H1 (cell line): ENCODE measurements around the gene PLEKHG4. TPM values are rescaled to one million over a fixed set of nuclear protein-coding genes. Genes with fewer than 3 reads are reported as not detected.

Source experiments
- CTCF ChIA-PET: fragments of 300-600 bp; sonication (Branson Sonifier 250); formaldehyde crosslinking; loops from one replicate; lab custom pipeline; 2021; ENCODE audit not compliant: partially characterized antibody; lab: Charles Lee
- POLR2A ChIA-PET: fragments of 300-600 bp; sonication (Branson Sonifier 250); formaldehyde crosslinking; loops from one replicate; lab custom pipeline; 2021; ENCODE audit warnings: inconsistent platforms; ENCODE audit not compliant: partially characterized antibody; lab: Charles Lee
- DNase-seq, 2 experiments: peaks; one replicate each; pipeline versions ENCODE4 v3.0.0 to v3.0.0-alpha.2; 2010 to 2022; ENCODE audit warnings: low spot score in 2 of 2, low read depth in 1 of 2, mixed read lengths in 1 of 2
- FAIRE-seq: peaks from 2 replicates; lab custom pipeline; 2011; peaks lifted over from hg19 to GRCh38; lab: Jason Lieb, UNC
- H2AFZ ChIP-seq: 2 replicates; pipeline ENCODE4 v1.8.1; 2012; ENCODE audit warnings: low read length, inconsistent platforms
- H2AK5ac ChIP-seq: 2 replicates; pipeline ENCODE4 v1.6.1; 2013; ENCODE audit warnings: low read depth, low read length
- H2BK120ac ChIP-seq: replicated peaks from 2 replicates; pipeline ENCODE3; 2013; ENCODE audit warnings: low read depth, low read length, inconsistent platforms
- H2BK12ac ChIP-seq: 2 replicates; pipeline ENCODE4 v1.6.1; 2013; ENCODE audit warnings: low read depth, low read length
- H2BK15ac ChIP-seq: 2 replicates; pipeline ENCODE4 v1.6.1; 2013; ENCODE audit warnings: low read length
- H2BK20ac ChIP-seq: 2 replicates; pipeline ENCODE4 v1.6.1; 2013; ENCODE audit warnings: low read length
- H2BK5ac ChIP-seq: 2 replicates; pipeline ENCODE4 v1.6.1; 2013; ENCODE audit warnings: low read depth, low read length
- H3K14ac ChIP-seq: 2 replicates; pipeline ENCODE4 v1.6.1; 2013; ENCODE audit warnings: inconsistent platforms; ENCODE audit not compliant: insufficient read length
- H3K18ac ChIP-seq: 2 replicates; pipeline ENCODE4 v1.6.1; 2013; ENCODE audit warnings: low read length; ENCODE audit errors: extremely low read depth
- H3K23ac ChIP-seq: 2 replicates; pipeline ENCODE4 v1.6.1; 2013; ENCODE audit warnings: inconsistent platforms; ENCODE audit not compliant: insufficient read length
- H3K23me2 ChIP-seq: 2 replicates; pipeline ENCODE4 v1.6.1; 2013; ENCODE audit warnings: low read depth, low read length
- H3K27ac ChIP-seq: 2 replicates; pipeline ENCODE4 v1.6.1; 2011; ENCODE audit warnings: low read depth, low read length, inconsistent platforms
- H3K27me3 ChIP-seq, 4 experiments: replicated peaks in 1 of 4; 1 replicate in 1 of 4; 2 replicates in 3 of 4; pipeline versions ENCODE4 v1.6.1 to v1.8.1; 2011 to 2013; ENCODE audit warnings: low read length in 3 of 4, mild to moderate bottlenecking in 3 of 4, inconsistent platforms in 2 of 4, mixed read lengths in 2 of 4, moderate library complexity in 1 of 4; ENCODE audit not compliant: control insufficient read depth in 3 of 4, insufficient read depth in 3 of 4; ENCODE audit errors: extremely low read depth in 1 of 4
- H3K36me3 ChIP-seq, 4 experiments: 2 replicates each; pipeline versions ENCODE4 v1.6.1 to v1.8.1; 2011 to 2013; ENCODE audit warnings: mild to moderate bottlenecking in 4 of 4, low read length in 3 of 4, moderate library complexity in 2 of 4, control low read depth in 1 of 4, inconsistent platforms in 1 of 4; ENCODE audit not compliant: insufficient read depth in 4 of 4, control insufficient read depth in 2 of 4
- H3K4ac ChIP-seq: replicated peaks from 2 replicates; pipeline ENCODE3; 2013; ENCODE audit warnings: low read length, low read depth, mixed read lengths, inconsistent platforms; ENCODE audit not compliant: insufficient read length
- H3K4me1 ChIP-seq, 4 experiments: replicated peaks in 1 of 4; 1 replicate in 1 of 4; 2 replicates in 3 of 4; pipeline versions ENCODE4 v1.6.1 to v1.8.1; 2011 to 2013; ENCODE audit warnings: low read length in 3 of 4, inconsistent platforms in 2 of 4, mixed read lengths in 1 of 4; ENCODE audit not compliant: insufficient read depth in 4 of 4, control insufficient read depth in 3 of 4
- H3K4me2 ChIP-seq, 2 experiments: 2 replicates each; pipeline versions ENCODE4 v1.6.1 to v1.8.1; 2011 to 2013; ENCODE audit warnings: low read depth in 2 of 2, low read length in 2 of 2, control low read depth in 1 of 2, inconsistent platforms in 1 of 2, mild to moderate bottlenecking in 1 of 2; ENCODE audit not compliant: insufficient read depth in 1 of 2
- H3K4me3 ChIP-seq, 4 experiments: fragments of 200-600, 300-600 bp in 1 of 4; sonication (generic), shearing (Covaris generic), sonication (Bioruptor Twin) in 1 of 4; 2 replicates each; pipeline versions ENCODE4 v1.5.1 to v1.8.1; 2011 to 2016; ENCODE audit warnings: low read length in 4 of 4, low read depth in 3 of 4, control low read depth in 2 of 4, inconsistent platforms in 2 of 4, mild to moderate bottlenecking in 2 of 4, mixed read lengths in 1 of 4, moderate library complexity in 1 of 4; ENCODE audit not compliant: insufficient read depth in 2 of 4; ENCODE audit errors: extremely low read depth in 1 of 4
- H3K56ac ChIP-seq: replicated peaks from 2 replicates; pipeline ENCODE3; 2013; ENCODE audit warnings: low read depth, mild to moderate bottlenecking, mixed read lengths, low read length, inconsistent platforms; ENCODE audit not compliant: insufficient read length
- H3K79me1 ChIP-seq: 2 replicates; pipeline ENCODE4 v1.6.1; 2013; ENCODE audit warnings: low read depth, low read length, control low read depth
- H3K79me2 ChIP-seq, 2 experiments: 2 replicates each; pipeline versions ENCODE4 v1.6.1 to v1.8.1; 2012 to 2013; ENCODE audit warnings: low read length in 2 of 2, mild to moderate bottlenecking in 2 of 2, inconsistent platforms in 1 of 2; ENCODE audit not compliant: insufficient read depth in 2 of 2, control insufficient read depth in 1 of 2
- H3K9ac ChIP-seq, 4 experiments: replicated peaks in 1 of 4; 1 replicate in 1 of 4; 2 replicates in 3 of 4; pipeline versions ENCODE4 v1.6.1 to v1.8.1; 2011 to 2013; ENCODE audit warnings: low read depth in 3 of 4, low read length in 3 of 4, control low read depth in 2 of 4, mild to moderate bottlenecking in 2 of 4, moderate library complexity in 2 of 4, inconsistent platforms in 1 of 4; ENCODE audit errors: extremely low read depth in 1 of 4
- H3K9me3 ChIP-seq, 2 experiments: 2 replicates each; pipeline versions ENCODE4 v1.6.1 to v1.8.1; 2012 to 2013; ENCODE audit warnings: mild to moderate bottlenecking in 2 of 2, moderate library complexity in 2 of 2, control low read depth in 1 of 2, inconsistent platforms in 1 of 2, low read depth in 1 of 2, low read length in 1 of 2, mixed read lengths in 1 of 2; ENCODE audit not compliant: insufficient read depth in 2 of 2
- H4K20me1 ChIP-seq, 2 experiments: replicated peaks in 1 of 2; 2 replicates each; pipeline versions ENCODE3 to v1.8.1; 2011 to 2013; ENCODE audit warnings: inconsistent platforms in 2 of 2, low read length in 2 of 2, mild to moderate bottlenecking in 1 of 2; ENCODE audit not compliant: insufficient read depth in 2 of 2, control insufficient read depth in 1 of 2
- H4K5ac ChIP-seq: 2 replicates; pipeline ENCODE4 v1.6.1; 2013; ENCODE audit warnings: low read length, low read depth, mixed read lengths, inconsistent platforms; ENCODE audit not compliant: insufficient read length
- H4K8ac ChIP-seq: 2 replicates; pipeline ENCODE4 v1.8.0; 2013; ENCODE audit warnings: mild to moderate bottlenecking, moderate library complexity, low read length, inconsistent platforms; ENCODE audit not compliant: insufficient read depth; ENCODE audit errors: extremely low read depth
- H4K91ac ChIP-seq: replicated peaks from 2 replicates; pipeline ENCODE3; 2013; ENCODE audit warnings: low read length, mixed read lengths, inconsistent platforms; ENCODE audit not compliant: insufficient read length
- CHD2 ChIP-seq: IDR thresholded peaks from 2 replicates; pipeline ENCODE4 v1.6.1; 2012; ENCODE audit warnings: low read length, improper control_type of control experiment
- JUN ChIP-seq: IDR thresholded peaks from 2 replicates; pipeline ENCODE4 v1.6.1; 2011; ENCODE audit warnings: low read depth, mild to moderate bottlenecking, improper control_type of control experiment, low read length
- WGBS, 2 experiments: shearing (Covaris generic) in 1 of 2; methylation state at CpG; one replicate each; pipeline versions ENCODE4 v1.1.6 to v1.1.7; 2013 to 2015; ENCODE audit warnings: low lambda C conversion rate in 2 of 2, mixed read lengths in 2 of 2, inconsistent platforms in 1 of 2, low coverage in 1 of 2, missing lambda C conversion rate in 1 of 2; ENCODE audit not compliant: insufficient replicate concordance in 2 of 2, insufficient coverage in 1 of 2, insufficient read length in 1 of 2; ENCODE audit errors: extremely low coverage in 1 of 2, missing lambda C conversion rate in 1 of 2; 5-methylcytosine and 5-hydroxymethylcytosine counted together
- polyA plus RNA-seq, 7 experiments: library from polyadenylated mRNA; depleted of rRNA in 3 of 7; stranded (reverse) in 5 of 7; unstranded in 2 of 7; fragments of >200 nt in 5 of 7; fragments of 200-250 nt in 2 of 7; gene quantifications; 1 replicate in 5 of 7; 2 replicates in 1 of 7; 4 replicates in 1 of 7; pipeline versions ENCODE4 v1.2.1 to v1.2.3, GENCODE V29; 2011 to 2013; ENCODE audit warnings: missing spikeins in 2 of 7, mixed read lengths in 2 of 7
- total RNA-seq: library from RNA; stranded (reverse); fragmentation: NEBNext Ultra II Directional; extraction: Animal tissue kit (Norgen Biotek cat#: 25700); gene quantifications from 2 replicates; pipeline ENCODE4 v1.2.1, GENCODE V29; 2021
- TF ChIP-seq, protein P1 (sequence below): IDR thresholded peaks from 2 replicates; pipeline ENCODE4 v1.6.1; 2012; ENCODE audit warnings: low read length, inconsistent platforms
- TF ChIP-seq, protein P2 (sequence below): IDR thresholded peaks from 2 replicates; pipeline ENCODE4 v1.6.1; 2011; ENCODE audit warnings: low read length, improper control_type of control experiment

Gene PLEKHG4
- total and polyA plus RNA-seq, 2 of the 8 experiments (the other 6 are each of a cell fraction or from before 2014, with no cell fraction given): 7.7 to 11.1 TPM

DNA sequence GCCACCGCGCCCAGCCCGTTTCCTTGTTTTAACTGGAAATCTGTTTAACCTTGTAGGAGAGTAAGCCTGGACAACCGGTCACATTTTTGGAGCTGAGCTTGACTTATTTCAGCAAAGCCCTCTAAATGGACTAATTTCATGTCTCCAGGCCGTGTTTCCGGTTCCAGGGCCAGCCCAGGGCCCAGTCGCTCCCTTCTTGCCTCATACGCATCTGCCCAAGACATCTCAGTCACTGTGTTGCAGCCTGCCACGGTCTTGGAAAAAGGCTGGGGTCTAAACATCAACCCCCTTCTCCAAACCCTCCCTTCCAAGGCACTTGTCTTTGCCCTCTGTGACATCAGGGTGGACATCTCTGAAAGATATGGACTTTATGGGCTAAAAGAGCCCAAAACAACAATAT is 18.9 kb downstream of the PLEKHG4 start:
- Histone ChIP-seq H3K4me3 (no peak overlapping the region), H3K4me2 (no peak overlapping the region), H2AFZ (no peak overlapping the region), H3K4me1 (no peaks in the 10 kb centered on the region; a peak in 1 of 7 replicates), H4K20me1 (no peaks in the 10 kb centered on the region), H3K27me3 (peaks cover 0 to 5% (median 2%) of the 10 kb centered on the region in 4 experiments; a peak in 4 of 7 replicates), H2AK5ac (no peak overlapping the region), H2BK15ac (no peak overlapping the region), H3K23ac (no peak overlapping the region), H2BK120ac (no peak overlapping the region), H3K36me3 (no peaks in the 10 kb centered on the region), H3K79me1 (no peaks in the 10 kb centered on the region), H4K5ac (no peak overlapping the region), H3K56ac (no peak overlapping the region), H3K23me2 (no peaks in the 10 kb centered on the region), H3K14ac (no peak overlapping the region), H2BK12ac (no peak overlapping the region), H4K8ac (no peak overlapping the region), H3K9ac (no peak overlapping the region), H4K91ac (no peak overlapping the region), H3K4ac (no peak overlapping the region), H3K9me3 (no peaks in the 10 kb centered on the region), H3K27ac (no peak overlapping the region), H2BK5ac (no peak overlapping the region), H3K79me2 (no peaks in the 10 kb centered on the region), H2BK20ac (no peak overlapping the region), H3K18ac (no peak overlapping the region)
- no peak for DNase-seq
- CTCF ChIA-PET: interaction anchor here (1.0 to 11.3 kb wide), 6 partner anchors 10 to 96 kb away, joined by 3 to 93 read pairs (median 4); no protein-coding TSS in a partner anchor
- FAIRE-seq: no peak
- POLR2A ChIA-PET: interaction anchor here (1.5 to 1.7 kb wide), 2 partner anchors 13 to 28 kb away, joined by 3 read pairs; partner anchors contain the start of genes KCTD19 and LRRC36
- TF ChIP-seq JUN (no peak), CHD2 (no peak)
- TF ChIP-seq, protein P1, sequence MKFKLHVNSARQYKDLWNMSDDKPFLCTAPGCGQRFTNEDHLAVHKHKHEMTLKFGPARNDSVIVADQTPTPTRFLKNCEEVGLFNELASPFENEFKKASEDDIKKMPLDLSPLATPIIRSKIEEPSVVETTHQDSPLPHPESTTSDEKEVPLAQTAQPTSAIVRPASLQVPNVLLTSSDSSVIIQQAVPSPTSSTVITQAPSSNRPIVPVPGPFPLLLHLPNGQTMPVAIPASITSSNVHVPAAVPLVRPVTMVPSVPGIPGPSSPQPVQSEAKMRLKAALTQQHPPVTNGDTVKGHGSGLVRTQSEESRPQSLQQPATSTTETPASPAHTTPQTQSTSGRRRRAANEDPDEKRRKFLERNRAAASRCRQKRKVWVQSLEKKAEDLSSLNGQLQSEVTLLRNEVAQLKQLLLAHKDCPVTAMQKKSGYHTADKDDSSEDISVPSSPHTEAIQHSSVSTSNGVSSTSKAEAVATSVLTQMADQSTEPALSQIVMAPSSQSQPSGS: no peak
- TF ChIP-seq, protein P2, sequence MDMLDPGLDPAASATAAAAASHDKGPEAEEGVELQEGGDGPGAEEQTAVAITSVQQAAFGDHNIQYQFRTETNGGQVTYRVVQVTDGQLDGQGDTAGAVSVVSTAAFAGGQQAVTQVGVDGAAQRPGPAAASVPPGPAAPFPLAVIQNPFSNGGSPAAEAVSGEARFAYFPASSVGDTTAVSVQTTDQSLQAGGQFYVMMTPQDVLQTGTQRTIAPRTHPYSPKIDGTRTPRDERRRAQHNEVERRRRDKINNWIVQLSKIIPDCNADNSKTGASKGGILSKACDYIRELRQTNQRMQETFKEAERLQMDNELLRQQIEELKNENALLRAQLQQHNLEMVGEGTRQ: no peak
- WGBS, 2 experiments: 90% methylated on average over 9 of the region's 9 CpGs; no CpG with 5 or more reads in 1 of the 2 experiments
